Vagina (tissue), 2 donors: ENCODE results near the gene HS6ST2.

Source experiments
- POLR2A ChIP-seq, 2 donors: fragments of 450-650 bp; IDR thresholded peaks; one replicate each; pipeline ENCODE4 v1.6.1; 2017; ENCODE audit warnings: antibody characterized with exemption in 2 of 2, mild to moderate bottlenecking in 2 of 2, moderate library complexity in 2 of 2
- POLR2AphosphoS5 ChIP-seq, 2 donors: sonication (generic); formaldehyde crosslinking; IDR thresholded peaks; one replicate each; pipeline ENCODE4 v1.9.0; 2017; ENCODE audit warnings: antibody characterized with exemption in 2 of 2, mild to moderate bottlenecking in 2 of 2, low read depth in 1 of 2; ENCODE audit not compliant: insufficient read depth in 1 of 2
- TF ChIP-seq, protein P1 (sequence below), 3 experiments: fragments of 450-650 bp in 2 of 3; fragments of 200-600 bp in 1 of 3; sonication (generic) in 1 of 3; IDR thresholded peaks; one replicate each; pipeline ENCODE4 v1.5.1; 2017 to 2019; ENCODE audit warnings: antibody characterized with exemption in 3 of 3, mild to moderate bottlenecking in 2 of 3, moderate library complexity in 2 of 3

DNA sequence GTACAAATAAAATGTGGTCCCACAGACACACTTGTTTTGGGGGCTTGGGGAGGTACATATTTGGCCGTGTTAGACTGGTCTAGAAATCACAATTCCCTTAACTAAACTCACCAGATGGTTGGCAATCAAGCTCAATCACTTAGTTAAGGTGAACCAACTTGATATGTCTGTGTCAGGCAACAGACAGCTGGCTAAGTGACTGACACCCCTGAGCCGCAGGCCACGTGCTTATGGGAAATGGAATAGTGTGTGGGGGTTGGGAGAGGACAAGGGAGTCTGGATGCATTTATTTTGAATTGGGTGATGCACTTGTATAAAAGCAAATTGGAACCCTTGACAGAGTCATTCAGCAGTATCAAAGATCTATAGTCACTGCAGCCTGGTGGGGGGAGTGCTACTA is 209.0 kb downstream of the HS6ST2 start:
- TF ChIP-seq, protein P1, sequence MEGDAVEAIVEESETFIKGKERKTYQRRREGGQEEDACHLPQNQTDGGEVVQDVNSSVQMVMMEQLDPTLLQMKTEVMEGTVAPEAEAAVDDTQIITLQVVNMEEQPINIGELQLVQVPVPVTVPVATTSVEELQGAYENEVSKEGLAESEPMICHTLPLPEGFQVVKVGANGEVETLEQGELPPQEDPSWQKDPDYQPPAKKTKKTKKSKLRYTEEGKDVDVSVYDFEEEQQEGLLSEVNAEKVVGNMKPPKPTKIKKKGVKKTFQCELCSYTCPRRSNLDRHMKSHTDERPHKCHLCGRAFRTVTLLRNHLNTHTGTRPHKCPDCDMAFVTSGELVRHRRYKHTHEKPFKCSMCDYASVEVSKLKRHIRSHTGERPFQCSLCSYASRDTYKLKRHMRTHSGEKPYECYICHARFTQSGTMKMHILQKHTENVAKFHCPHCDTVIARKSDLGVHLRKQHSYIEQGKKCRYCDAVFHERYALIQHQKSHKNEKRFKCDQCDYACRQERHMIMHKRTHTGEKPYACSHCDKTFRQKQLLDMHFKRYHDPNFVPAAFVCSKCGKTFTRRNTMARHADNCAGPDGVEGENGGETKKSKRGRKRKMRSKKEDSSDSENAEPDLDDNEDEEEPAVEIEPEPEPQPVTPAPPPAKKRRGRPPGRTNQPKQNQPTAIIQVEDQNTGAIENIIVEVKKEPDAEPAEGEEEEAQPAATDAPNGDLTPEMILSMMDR (IDR thresholded peaks at IDR 0.05), result no peak
- no peak for TF ChIP-seq POLR2A (IDR thresholded peaks at IDR 0.05)
- no peak for TF ChIP-seq POLR2AphosphoS5 (IDR thresholded peaks at IDR 0.05; ENCODE audit: insufficient read depth in 1 of 2, low read depth in 1 of 2)
